ENCODE measurements around the gene UBE2O.

Gene UBE2O

DNA sequence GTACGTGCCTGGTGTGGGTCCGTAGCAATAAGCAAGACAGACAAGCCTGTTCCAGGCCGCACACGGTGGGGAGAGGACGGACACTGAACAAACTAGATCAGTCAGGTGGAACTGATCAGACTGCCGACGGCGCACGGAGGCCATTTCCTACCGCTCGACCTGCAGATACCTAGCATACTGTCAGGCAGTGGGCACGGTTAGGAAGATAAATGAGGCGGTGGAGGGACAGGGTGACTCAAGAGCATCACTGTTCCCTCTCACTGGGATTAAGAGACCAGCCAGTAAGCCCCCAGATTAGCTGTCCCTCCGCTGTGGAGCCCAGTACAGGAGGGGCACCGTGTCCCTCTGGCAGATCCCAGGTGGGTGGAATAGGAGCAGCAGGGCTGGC is 19.3 kb upstream of the UBE2O start:
- TF ChIP-seq, protein P1, sequence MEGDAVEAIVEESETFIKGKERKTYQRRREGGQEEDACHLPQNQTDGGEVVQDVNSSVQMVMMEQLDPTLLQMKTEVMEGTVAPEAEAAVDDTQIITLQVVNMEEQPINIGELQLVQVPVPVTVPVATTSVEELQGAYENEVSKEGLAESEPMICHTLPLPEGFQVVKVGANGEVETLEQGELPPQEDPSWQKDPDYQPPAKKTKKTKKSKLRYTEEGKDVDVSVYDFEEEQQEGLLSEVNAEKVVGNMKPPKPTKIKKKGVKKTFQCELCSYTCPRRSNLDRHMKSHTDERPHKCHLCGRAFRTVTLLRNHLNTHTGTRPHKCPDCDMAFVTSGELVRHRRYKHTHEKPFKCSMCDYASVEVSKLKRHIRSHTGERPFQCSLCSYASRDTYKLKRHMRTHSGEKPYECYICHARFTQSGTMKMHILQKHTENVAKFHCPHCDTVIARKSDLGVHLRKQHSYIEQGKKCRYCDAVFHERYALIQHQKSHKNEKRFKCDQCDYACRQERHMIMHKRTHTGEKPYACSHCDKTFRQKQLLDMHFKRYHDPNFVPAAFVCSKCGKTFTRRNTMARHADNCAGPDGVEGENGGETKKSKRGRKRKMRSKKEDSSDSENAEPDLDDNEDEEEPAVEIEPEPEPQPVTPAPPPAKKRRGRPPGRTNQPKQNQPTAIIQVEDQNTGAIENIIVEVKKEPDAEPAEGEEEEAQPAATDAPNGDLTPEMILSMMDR (IDR thresholded peaks at IDR 0.05; ENCODE audit: low read depth, low read length): no peak
- no peak for TF ChIP-seq EZH2phosphoT487 (IDR thresholded peaks at IDR 0.05; ENCODE audit: low read depth)
- Histone ChIP-seq H2AFZ (ENCODE audit: low read depth, low read length) (no peak overlapping the region), H4K20me1 (ENCODE audit: insufficient read depth, low read length) (no peaks in the 10 kb centered on the region), H3K9ac (ENCODE audit: low read length) (no peak overlapping the region), H3K27ac (ENCODE audit: low read length) (no peak overlapping the region), H3K36me3 (replicated peaks; ENCODE audit: low read depth, low read length) (no peaks in the 10 kb centered on the region), H3K27me3 (ENCODE audit: low read depth, low read length) (no peaks in the 10 kb centered on the region), H3K9me3 (ENCODE audit: insufficient read depth, low read length) (no peaks in the 10 kb centered on the region), H3K79me2 (ENCODE audit: low read length) (no peaks in the 10 kb centered on the region), H3K4me3 (ENCODE audit: low read length) (no peak overlapping the region), H3K4me2 (ENCODE audit: low read length) (no peak overlapping the region), H3K4me1 (ENCODE audit: low read length) (peaks cover 3% of the 10 kb centered on the region; the same call in 1 of the 2 replicates)

DNA sequence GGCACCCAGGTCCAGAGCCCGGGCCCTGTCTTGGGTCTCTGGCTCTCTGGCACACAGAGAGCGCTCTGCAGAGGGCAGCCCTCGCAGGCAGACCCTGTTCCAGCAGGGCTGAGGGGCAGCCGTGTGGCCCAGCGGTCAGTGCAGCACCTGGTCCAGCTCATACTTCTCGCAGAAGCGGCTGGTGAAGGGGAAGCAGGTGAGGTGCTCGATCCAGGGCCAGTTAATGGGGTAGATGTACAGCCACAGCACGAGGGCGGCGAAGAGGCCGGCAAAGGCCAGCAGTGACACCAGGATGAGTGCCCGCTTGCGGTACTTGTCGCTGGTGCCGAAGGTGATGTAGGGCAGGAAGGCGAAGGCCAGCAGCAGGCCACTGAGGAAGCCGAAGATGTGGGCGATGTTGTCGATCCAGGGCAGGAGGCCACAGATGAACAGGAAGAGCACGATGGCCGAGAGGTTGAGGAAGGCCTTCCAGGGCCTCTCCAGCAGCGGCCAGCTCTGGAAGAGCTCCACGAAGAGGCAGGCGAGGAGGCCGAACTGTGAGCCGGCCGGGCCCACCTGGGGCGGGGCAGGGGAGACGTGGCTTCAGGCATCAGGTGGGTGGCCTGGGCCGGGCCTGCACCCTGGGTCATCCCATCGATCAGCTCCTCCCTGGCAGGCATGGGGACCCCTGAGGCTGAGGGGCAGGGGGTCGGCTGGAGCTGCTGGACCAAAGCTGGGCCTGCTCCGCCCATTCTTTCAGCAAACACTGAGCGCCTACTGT is 18.7 kb upstream of the UBE2O start:
- no peaks in the 10 kb centered on the region for H4K20me1 ChIP-seq (ENCODE audit: insufficient read depth, low read length)
- no peak for TF ChIP-seq EZH2phosphoT487 (IDR thresholded peaks at IDR 0.05; ENCODE audit: low read depth)
- TF ChIP-seq, protein P1 (IDR thresholded peaks at IDR 0.05; ENCODE audit: low read depth, low read length): no peak
- no peaks in the 10 kb centered on the region for H3K9me3 ChIP-seq (ENCODE audit: insufficient read depth, low read length)
- H3K4me3 ChIP-seq (ENCODE audit: low read length): no peak overlapping the region
- H3K27me3 ChIP-seq (ENCODE audit: low read depth, low read length): no peaks in the 10 kb centered on the region
- no peaks in the 10 kb centered on the region for H3K36me3 ChIP-seq (replicated peaks; ENCODE audit: low read depth, low read length)
- H3K27ac ChIP-seq (ENCODE audit: low read length): no peak overlapping the region
- no peak overlapping the region for H3K4me2 ChIP-seq (ENCODE audit: low read length)
- no peaks in the 10 kb centered on the region for H3K79me2 ChIP-seq (ENCODE audit: low read length)
- no peak overlapping the region for H2AFZ ChIP-seq (ENCODE audit: low read depth, low read length)
- peaks cover 3% of the 10 kb centered on the region; the same call in 1 of the 2 replicates for H3K4me1 ChIP-seq (ENCODE audit: low read length)
- H3K9ac ChIP-seq (ENCODE audit: low read length): no peak overlapping the region

DNA sequence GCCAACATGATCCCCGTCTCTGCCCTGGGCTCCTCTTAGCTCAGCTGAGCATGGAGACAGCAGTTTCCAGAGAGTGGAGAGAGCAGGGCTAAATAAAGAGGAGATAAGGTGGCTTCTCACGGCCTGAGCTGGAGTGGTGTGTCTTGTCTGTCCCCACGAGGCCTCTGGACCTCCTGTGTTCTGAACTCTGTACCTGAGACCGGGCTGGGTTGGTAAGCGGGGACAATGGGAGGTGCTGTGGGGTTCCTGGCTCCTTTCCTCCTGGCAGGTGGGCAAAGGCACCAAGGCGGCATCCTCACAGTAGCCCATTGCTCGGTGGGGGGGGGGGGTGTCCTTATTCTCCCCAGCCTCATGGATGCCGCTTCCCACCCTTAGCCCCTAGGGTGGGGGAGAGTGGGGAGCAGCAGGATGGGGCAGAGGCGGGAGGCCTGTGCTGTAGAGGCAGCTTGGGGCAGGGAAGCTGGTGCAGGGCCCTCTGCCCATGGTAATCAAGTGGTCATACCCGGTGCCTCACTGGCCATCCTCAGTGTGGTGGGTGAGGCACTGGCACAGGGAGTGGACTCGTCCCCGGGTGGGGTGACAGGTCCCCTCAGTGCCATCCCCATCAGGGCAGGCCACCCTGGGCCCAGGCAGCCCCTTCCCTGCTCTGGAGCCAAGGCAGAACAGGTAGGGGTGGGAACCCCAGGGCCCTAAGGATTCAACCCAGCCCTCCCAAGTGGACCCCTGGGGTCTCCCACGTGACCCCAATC is 17.2 kb upstream of the UBE2O start:
- Histone ChIP-seq H3K4me2 (ENCODE audit: low read length) (no peak overlapping the region), H3K79me2 (ENCODE audit: low read length) (no peaks in the 10 kb centered on the region), H3K36me3 (replicated peaks; ENCODE audit: low read depth, low read length) (no peaks in the 10 kb centered on the region), H3K27ac (ENCODE audit: low read length) (no peak overlapping the region), H3K9me3 (ENCODE audit: insufficient read depth, low read length) (no peaks in the 10 kb centered on the region), H3K4me3 (ENCODE audit: low read length) (no peak overlapping the region), H2AFZ (ENCODE audit: low read depth, low read length) (no peak overlapping the region), H4K20me1 (ENCODE audit: insufficient read depth, low read length) (no peaks in the 10 kb centered on the region), H3K4me1 (ENCODE audit: low read length) (peaks cover 11% of the 10 kb centered on the region), H3K9ac (ENCODE audit: low read length) (no peak overlapping the region), H3K27me3 (ENCODE audit: low read depth, low read length) (no peaks in the 10 kb centered on the region)
- TF ChIP-seq EZH2phosphoT487 (IDR thresholded peaks at IDR 0.05; ENCODE audit: low read depth): no peak
- TF ChIP-seq, protein P1 (IDR thresholded peaks at IDR 0.05; ENCODE audit: low read depth, low read length): no peak
